Measurements from ENCODE around the gene NME7.

NME7 gene

DNA sequence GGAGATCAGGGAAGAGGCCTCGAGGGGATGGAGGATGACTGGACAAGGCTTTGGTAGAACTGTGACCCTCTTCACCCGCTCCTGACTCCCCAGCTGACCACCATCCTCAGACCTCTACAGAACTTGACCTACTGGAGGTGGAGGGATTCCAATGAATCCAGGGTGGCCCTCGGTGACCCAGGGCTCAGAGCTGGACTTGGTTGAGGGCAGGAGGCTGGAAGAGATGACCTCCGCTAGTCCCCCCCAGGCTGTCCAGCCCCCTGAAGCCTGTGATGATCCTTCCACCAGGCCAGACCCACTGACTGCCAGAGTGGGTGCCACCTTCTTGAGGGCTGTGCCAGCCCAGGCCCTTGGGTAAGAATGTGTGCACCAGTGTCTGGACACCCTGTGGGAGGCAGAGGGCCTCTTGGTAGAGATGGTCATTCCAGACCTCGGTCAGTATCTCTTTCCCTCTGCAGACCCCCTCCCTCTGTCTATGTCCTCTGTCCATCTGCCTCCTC is 216.2 kb downstream of the NME7 start:
- no peak for DNase-seq (ENCODE audit: low spot score)

- DNase-seq (ENCODE audit: low spot score) = no peak
These were observed 216.8 kb downstream of the NME7 start for GRCh38 chr1:169150641-169151337.

DNA sequence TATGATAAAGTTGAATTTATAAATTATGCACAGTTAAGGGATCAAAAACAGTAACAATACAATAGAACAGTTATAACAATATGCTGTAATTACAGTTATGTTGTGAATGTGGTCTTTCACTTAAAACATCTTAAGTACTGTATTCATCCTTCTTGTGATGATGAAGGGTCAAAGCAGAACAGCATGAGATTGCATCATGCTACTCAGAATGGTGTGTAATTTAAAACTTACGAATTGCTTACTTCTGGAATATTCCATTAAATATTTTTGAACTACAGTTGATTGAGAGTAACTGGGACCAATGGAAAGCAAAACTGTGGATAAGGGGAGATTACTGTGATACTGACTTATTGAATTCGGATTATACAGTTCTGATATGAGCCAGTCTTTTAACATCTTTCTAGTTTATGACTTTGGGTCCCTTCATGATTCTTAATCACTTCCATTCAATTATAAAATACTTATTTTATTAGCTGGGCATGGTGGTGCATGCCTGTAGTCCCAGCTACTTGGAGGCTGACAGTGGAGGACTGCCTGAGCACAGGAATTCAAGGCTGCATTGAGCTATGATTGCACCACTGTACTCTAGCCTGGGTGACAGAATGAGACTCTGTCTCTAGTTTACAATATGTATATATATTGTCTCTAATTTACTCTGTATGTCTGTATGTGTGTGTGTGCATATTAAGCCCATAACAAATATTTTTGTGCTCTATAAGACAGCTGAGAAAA is 217.9 kb downstream of the NME7 start:
- no peak for DNase-seq (ENCODE audit: low spot score)

- no peak for DNase-seq (ENCODE audit: low spot score)
These were observed 218.9 kb downstream of the NME7 start for GRCh38 chr1:169148472-169149252.

- DNase-seq (ENCODE audit: low spot score) = no peak
These were observed 220.9 kb downstream of the NME7 start for GRCh38 chr1:169146576-169147214.

- no peak for DNase-seq (ENCODE audit: low spot score)
These were observed 222.5 kb downstream of the NME7 start for GRCh38 chr1:169144941-169145626.

DNA sequence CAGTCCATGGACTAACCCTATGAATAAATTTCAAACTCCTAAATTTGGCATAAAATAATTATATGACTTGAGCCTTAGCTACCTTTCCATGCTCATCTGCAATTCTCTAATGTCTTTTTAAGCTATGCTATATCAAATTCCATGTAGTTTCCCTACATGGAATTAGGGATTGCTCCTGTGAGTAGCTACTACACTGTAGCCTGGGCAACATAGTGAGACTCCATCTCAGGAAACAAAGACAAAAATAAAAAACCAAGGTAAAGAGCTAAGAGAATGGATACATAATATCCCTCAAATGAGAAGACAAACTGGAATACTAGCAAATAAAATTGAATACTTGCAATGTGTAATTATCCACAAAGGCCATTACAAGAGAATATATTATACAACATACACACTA is 223.6 kb downstream of the NME7 start:
- no peak for DNase-seq (ENCODE audit: low spot score)

GRCh38 chr1:169143346-169143745 is 224.3 kb downstream of the NME7 start:
- no peak for DNase-seq (ENCODE audit: low spot score)

GRCh38 chr1:169142129-169142528 is 225.5 kb downstream of the NME7 start:
- no peak for DNase-seq (ENCODE audit: low spot score)

DNA sequence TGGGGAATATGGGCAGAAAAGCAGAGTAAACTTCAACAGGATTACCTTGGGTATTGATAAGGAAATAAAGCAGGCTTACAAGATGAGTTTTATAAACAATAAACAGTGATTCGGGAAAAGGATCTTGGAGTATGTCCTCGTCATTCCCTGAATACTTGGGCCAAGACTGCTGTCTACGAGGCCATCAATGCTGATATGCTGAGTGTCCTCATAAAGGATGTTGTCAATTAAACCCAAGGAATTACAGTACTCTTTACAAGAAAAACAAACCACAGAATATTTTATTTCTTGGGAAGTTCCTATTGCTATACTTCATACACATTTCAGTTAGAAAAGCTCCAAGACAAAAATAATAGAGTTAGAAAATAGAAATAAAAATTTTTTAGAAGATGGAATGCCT is 226.2 kb downstream of the NME7 start:
- DNase-seq (ENCODE audit: low spot score) = no peak

- DNase-seq (ENCODE audit: low spot score) = no peak
These were observed 228.5 kb downstream of the NME7 start for GRCh38 chr1:169138866-169139670.

DNA sequence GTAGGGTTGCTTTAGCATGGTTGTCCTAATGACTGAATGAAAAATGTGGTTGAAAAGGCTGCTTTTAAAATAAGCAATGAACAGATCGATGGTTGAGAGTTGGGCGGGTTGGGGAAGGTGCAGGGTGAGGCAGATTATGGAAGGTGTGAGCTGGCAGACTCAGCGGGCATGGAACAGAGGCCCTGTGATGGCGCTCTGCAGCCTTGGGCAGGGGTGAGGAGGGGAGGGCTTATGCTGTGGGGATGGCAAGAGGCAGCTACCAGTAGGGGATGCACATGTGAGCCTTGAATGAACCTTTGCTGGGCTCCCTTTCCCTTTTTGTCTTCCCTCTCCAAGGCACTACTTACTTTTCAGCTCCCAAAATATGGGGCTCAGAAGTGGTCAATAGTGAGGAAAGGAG is 230.2 kb downstream of the NME7 start:
- no peak for DNase-seq (ENCODE audit: low spot score)

- DNase-seq (ENCODE audit: low spot score) = no peak
These were observed 233.6 kb downstream of the NME7 start for GRCh38 chr1:169133801-169134502.

GRCh38 chr1:169133228-169133576 is 234.4 kb downstream of the NME7 start:
- DNase-seq (ENCODE audit: low spot score) = no peak

DNA sequence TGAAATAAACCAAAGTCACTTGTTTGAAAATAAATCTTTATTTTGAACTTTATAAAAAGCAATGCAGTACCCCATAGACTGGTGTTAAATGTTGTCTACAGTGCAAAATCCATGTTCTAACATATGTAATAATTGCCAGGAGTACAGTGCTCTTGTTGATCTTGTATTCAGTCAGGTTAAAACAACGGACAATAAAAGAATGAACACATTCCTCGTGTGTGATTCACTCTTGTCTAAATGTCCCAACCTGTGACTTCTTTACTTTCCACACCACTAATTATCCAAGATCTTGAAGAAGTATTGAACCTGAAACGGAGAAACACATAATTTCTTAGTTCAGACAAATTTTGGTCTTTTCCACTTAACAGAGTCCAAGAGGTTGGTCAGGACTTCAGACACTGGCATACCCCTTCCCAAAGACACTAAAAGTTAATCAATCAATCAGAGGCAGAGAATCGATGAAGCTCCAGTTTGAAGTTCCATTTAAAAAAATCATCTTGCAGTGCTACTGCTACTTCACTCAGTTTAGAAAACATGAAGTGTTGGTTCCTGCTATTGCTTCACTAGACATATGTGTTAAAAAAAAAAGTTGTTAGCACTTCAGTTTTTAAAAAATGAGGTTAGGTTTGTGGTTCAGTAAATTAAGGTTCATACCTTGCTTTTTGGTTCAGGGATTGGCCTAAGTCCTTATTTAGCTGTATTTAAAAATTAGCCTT is 234.9 kb downstream of the NME7 start:
- no peak for DNase-seq (ENCODE audit: low spot score)

DNA sequence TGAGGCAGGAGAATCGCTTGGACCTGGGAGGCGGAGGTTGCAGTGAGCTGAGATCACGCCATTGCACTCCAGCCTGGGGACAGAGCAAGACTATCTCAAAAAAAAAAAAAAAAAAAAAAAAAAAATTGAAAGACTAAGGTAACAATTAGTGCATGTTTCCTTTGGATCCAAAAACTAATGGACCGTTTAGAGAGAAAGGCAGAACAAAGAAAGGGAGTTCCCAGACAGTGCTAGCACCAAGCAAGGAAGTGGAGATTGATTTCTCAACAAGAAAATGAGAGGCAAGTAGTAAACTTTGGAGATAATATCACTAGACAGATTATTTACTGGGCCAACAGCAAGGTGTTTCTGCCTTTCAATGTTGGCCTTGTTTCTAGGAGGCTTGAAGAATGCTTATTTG is 236.9 kb downstream of the NME7 start:
- no peak for DNase-seq (ENCODE audit: low spot score)

DNA sequence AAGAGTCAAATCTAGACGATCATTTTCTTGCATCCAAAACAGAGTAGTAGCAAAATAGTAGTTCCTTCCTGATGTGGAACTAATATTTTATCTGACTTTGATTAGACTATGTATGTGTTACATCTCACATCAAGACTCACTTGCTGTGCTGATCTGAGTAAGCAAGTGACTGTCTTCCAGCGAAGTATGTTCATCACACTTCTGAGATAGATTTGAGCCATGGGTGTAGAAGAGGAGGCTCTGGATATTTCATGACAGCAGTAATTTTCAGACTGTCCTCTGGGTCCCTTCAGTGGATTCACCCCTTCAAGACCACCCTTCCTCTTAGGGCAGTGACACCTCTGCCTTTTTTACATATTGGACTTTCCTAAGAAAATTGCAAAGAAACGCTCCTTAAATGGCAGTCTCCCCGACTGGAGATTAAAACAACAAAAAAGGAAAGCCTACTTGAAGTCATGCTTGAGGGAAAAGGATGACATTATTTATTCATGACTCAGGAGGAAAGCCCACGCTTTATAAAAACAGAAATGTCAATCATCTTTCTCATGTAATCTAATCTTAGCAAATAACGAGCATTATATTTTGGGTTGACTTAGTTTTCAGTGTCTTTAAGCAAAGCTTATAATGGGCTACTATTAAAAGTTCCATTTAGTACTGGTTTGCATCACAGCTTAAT is 238.3 kb downstream of the NME7 start:
- DNase-seq (ENCODE audit: low spot score) = no peak

GRCh38 chr1:169128562-169128961 is 239.0 kb downstream of the NME7 start:
- DNase-seq (ENCODE audit: low spot score) = no peak

DNA sequence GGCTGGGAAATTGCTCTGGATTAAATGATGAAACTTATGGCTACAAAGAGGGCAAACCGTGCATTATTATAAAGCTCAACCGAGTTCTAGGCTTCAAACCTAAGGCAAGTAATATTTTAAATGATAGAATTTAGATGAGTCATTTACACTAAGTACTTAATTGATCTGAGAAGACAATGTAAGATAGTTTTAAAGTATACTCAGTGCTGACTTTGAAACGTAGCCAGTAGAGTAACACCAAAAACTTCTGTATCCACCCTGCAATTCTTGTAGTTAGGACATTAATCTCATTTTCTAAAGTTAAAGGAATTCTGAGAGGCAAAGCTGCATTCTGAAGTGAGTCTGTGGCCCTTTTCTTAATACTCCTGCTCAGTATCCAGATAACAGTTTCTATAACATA is 240.3 kb downstream of the NME7 start:
- no peak for DNase-seq (ENCODE audit: low spot score)
